T-helper 1 cell (primary cell): ENCODE measurements around the gene CD8A.

Source experiments
- DNase-seq, 5 donors: peaks; one replicate each; pipeline ENCODE4 v3.0.0-alpha.2; 2012 to 2020

The CD8A gene

GRCh38 chr2:86808315-86809161 lies 17.8 kb upstream of the CD8A start:
- DNase-seq: peak; percentile 68 to 89 (median 76)

GRCh38 chr2:86807468-86808275 lies 17.0 kb upstream of the CD8A start:
- peak in 1 of 5 donors; percentile 36 for DNase-seq

- no peak for DNase-seq
These were observed 16.4 kb upstream of the CD8A start for GRCh38 chr2:86807133-86807467.

- DNase-seq: no peak
These were observed 15.5 kb upstream of the CD8A start for GRCh38 chr2:86806059-86806857.

- no peak for DNase-seq
These were observed 10.3 kb upstream of the CD8A start for GRCh38 chr2:86800856-86801567.

GRCh38 chr2:86794861-86795260 lies 4.1 kb upstream of the CD8A start:
- DNase-seq: no peak

- no peak for DNase-seq
These were observed 3.0 kb upstream of the CD8A start for GRCh38 chr2:86793752-86794151.

- no peak for DNase-seq
These were observed 860 bp upstream of the CD8A start for GRCh38 chr2:86791573-86791972.

GRCh38 chr2:86790134-86790675 lies 508 bp downstream of the CD8A start:
- no peak for DNase-seq

- no peak for DNase-seq
These were observed 1.0 kb downstream of the CD8A start for GRCh38 chr2:86789687-86790133.

GRCh38 chr2:86788881-86789686 lies 1.6 kb downstream of the CD8A start:
- no peak for DNase-seq

GRCh38 chr2:86788165-86788564 lies 2.5 kb downstream of the CD8A start:
- DNase-seq: no peak

GRCh38 chr2:86787736-86788135 lies 3.0 kb downstream of the CD8A start:
- no peak for DNase-seq

- no peak for DNase-seq
These were observed 4.6 kb downstream of the CD8A start for GRCh38 chr2:86786001-86786536.

- no peak for DNase-seq
These were observed 5.3 kb downstream of the CD8A start for GRCh38 chr2:86785456-86785855.

- no peak for DNase-seq
These were observed 6.9 kb downstream of the CD8A start for GRCh38 chr2:86783615-86784339.

GRCh38 chr2:86782748-86783147 lies 8.0 kb downstream of the CD8A start:
- no peak for DNase-seq

- no peak for DNase-seq
These were observed 9.3 kb downstream of the CD8A start for GRCh38 chr2:86781363-86781762.

- DNase-seq: no peak
These were observed 10.7 kb downstream of the CD8A start for GRCh38 chr2:86779971-86780370.

- no peak for DNase-seq
These were observed 11.8 kb downstream of the CD8A start for GRCh38 chr2:86778957-86779356.
